Caco-2 (cell line): ENCODE data around the gene DHX57. TPM values are rescaled to one million over a fixed set of nuclear protein-coding genes. Genes with fewer than 3 reads are reported as not detected.

Experiments used
- BruUV-seq: library from RNA; stranded (reverse); fragments of 400-500 nt; replicated peaks from 2 replicates; lab custom pipeline; 2021; lab: Mats Ljungman, UMichigan
- CTCF ChIA-PET: fragments of 300-600 bp; sonication (Branson Sonifier 250); formaldehyde crosslinking; loops from one replicate; lab custom pipeline; 2022; ENCODE audit warnings: antibody characterized with exemption; lab: Charles Lee
- POLR2A ChIA-PET: fragments of 300-600 bp; sonication (Branson Sonifier 250); formaldehyde crosslinking; loops from one replicate; lab custom pipeline; 2022; ENCODE audit warnings: antibody characterized with exemption; lab: Charles Lee
- DNase-seq, 2 experiments: peaks; one replicate each; pipeline versions ENCODE4 v3.0.0 to v3.0.0-alpha.2; 2020 to 2022
- H3K27me3 ChIP-seq: replicated peaks from 2 replicates; pipeline ENCODE4 v1.6.0; 2011; ENCODE audit warnings: low read length; ENCODE audit not compliant: control insufficient read depth, insufficient read depth
- H3K36me3 ChIP-seq: 2 replicates; pipeline ENCODE4 v1.5.1; 2011; ENCODE audit warnings: low read length; ENCODE audit not compliant: control insufficient read depth, insufficient read depth
- H3K4me1 ChIP-seq: fragments of 250-450 bp; sonication (Bioruptor Pico); 2 replicates; pipeline ENCODE4 v1.5.1; 2020; ENCODE audit warnings: mild to moderate bottlenecking
- H3K4me3 ChIP-seq: 2 replicates; pipeline ENCODE4 v1.5.1; 2011; ENCODE audit warnings: low read depth, mild to moderate bottlenecking, control low read depth, low read length
- H3K9me3 ChIP-seq: fragments of 250-450 bp; sonication (Bioruptor Pico); 2 replicates; pipeline ENCODE4 v1.5.1; 2020; ENCODE audit warnings: mild to moderate bottlenecking, moderate library complexity
- H3K27ac Mint-ChIP-seq: one replicate; pipeline ENCODE4 v1.8.0; 2022; ENCODE audit warnings: mixed read lengths; ENCODE audit not compliant: unreplicated experiment
- H3K27me3 Mint-ChIP-seq: one replicate; pipeline ENCODE4 v1.8.0; 2022; ENCODE audit warnings: mixed read lengths; ENCODE audit not compliant: insufficient read depth, unreplicated experiment
- H3K36me3 Mint-ChIP-seq: one replicate; pipeline ENCODE4 v1.8.0; 2022; ENCODE audit warnings: mild to moderate bottlenecking, mixed read lengths; ENCODE audit not compliant: insufficient read depth, unreplicated experiment
- H3K4me1 Mint-ChIP-seq: one replicate; pipeline ENCODE4 v1.8.0; 2022; ENCODE audit warnings: low read depth, mixed read lengths; ENCODE audit not compliant: unreplicated experiment
- H3K4me3 Mint-ChIP-seq: one replicate; pipeline ENCODE4 v1.8.0; 2022; ENCODE audit warnings: mild to moderate bottlenecking, moderate library complexity, mixed read lengths; ENCODE audit not compliant: unreplicated experiment
- H3K9me3 Mint-ChIP-seq: one replicate; pipeline ENCODE4 v1.8.0; 2022; ENCODE audit warnings: mixed read lengths; ENCODE audit not compliant: unreplicated experiment
- CTCF ChIP-seq, 2 experiments: fragments of 200-600 bp in 1 of 2; IDR thresholded peaks; 1 replicate in 1 of 2; 2 replicates in 1 of 2; pipeline versions ENCODE4 v1.5.1 to v1.8.0; 2011 to 2022; ENCODE audit warnings: antibody characterized with exemption in 1 of 2, control low read depth in 1 of 2, inconsistent platforms in 1 of 2, low read depth in 1 of 2, low read length in 1 of 2, mild to moderate bottlenecking in 1 of 2, moderate library complexity in 1 of 2; ENCODE audit not compliant: insufficient read depth in 1 of 2, severe bottlenecking in 1 of 2, unreplicated experiment in 1 of 2
- intact Hi-C: fragments of 100-400 bp; cut with micrococcal nuclease; formaldehyde crosslinking; loops from one replicate; pipeline ENCODE4 v1.10.0; 2022; ENCODE audit not compliant: unreplicated experiment
- total RNA-seq: library from RNA; stranded (reverse); gene quantifications from 2 replicates; pipeline ENCODE4 v1.2.3, GENCODE V29; 2022

DHX57 gene
- total RNA-seq, 1 experiment from 2014 or later: 20.6 TPM

DNA sequence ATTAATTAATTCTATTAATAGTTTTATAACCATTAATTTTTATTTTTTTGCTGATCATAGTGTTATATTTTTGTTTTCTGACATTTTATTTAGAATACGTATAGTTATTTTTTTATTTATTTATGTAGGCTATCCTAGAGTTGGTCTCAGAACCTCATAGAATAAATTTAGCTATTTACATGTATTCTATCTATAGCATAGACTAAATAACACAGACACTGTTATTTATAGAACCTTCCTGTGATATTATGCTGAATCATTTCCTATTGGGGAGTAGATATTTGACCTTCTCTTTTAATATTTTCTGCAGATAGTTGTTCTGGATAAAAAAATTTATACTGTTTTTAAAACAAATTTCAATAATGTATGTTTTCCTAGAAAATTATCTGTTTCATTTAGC is 34.1 kb upstream of the DHX57 start:
- Mint-ChIP-seq H3K9me3 (no peaks in the 10 kb centered on the region), H3K4me3 (no peak overlapping the region), H3K27me3 (no peaks in the 10 kb centered on the region), H3K4me1 (no peaks in the 10 kb centered on the region), H3K27ac (no peak overlapping the region), H3K36me3 (no peaks in the 10 kb centered on the region)
- ChIA-PET POLR2A (no interaction called here), CTCF (no interaction called here)
- no peak for TF ChIP-seq CTCF (IDR thresholded peaks at IDR 0.05; ENCODE audit: insufficient read depth in 1 of 2, low read depth in 1 of 2, low read length in 1 of 2, severe bottlenecking in 1 of 2, unreplicated experiment in 1 of 2)
- no peak for DNase-seq
- no peak overlapping the region for H3K4me3 ChIP-seq
- no peaks in the 10 kb centered on the region for H3K9me3 ChIP-seq
- H3K4me1 ChIP-seq: no peaks in the 10 kb centered on the region
- no TSS peak for BruUV-seq
- H3K36me3 ChIP-seq: no peaks in the 10 kb centered on the region
- intact Hi-C loops: no loop called here
- no peaks in the 10 kb centered on the region for H3K27me3 ChIP-seq

DNA sequence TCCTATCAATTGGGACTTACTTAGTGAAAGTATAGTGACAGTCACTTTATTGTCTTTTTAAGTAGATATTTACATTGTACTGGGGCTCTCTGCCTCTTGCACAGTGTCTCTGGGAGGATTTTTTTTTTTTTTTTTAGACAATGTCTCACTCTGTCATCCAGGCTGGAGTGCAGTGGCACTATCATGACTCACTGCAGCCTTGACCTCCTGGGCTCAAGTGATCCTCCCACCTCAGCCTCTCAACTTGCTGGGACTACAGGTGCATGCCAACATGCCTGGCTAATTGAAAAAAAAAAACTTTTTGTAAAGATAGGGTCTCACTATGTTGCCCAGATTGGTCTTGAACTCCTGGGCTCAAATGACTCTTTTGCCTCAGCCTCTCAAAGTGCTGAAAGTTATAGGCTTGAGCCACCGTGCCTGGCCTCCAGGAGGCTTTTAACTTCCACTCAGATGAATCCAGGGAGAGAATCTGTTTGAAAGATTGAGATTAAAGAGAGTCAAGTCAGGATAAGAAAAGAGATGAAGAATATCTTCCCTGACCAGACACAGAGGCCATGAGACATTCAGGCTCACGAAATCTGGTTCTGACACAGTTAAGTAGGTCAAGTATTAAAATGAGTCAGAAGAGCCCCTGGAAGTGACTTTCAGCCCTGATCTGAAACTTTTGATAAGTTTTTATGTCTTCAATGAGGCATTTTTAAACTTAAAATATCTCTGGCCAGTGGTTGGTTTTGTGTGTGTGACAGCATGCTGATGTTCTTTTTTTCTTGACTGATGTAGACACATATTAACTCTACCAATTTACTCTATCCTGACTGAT is 32.2 kb upstream of the DHX57 start:
- Mint-ChIP-seq H3K27me3 (no peaks in the 10 kb centered on the region), H3K36me3 (no peaks in the 10 kb centered on the region), H3K4me3 (no peak overlapping the region), H3K27ac (no peak overlapping the region), H3K9me3 (no peaks in the 10 kb centered on the region), H3K4me1 (no peaks in the 10 kb centered on the region)
- BruUV-seq: no TSS peak
- no peaks in the 10 kb centered on the region for H3K36me3 ChIP-seq
- DNase-seq: no peak
- H3K4me3 ChIP-seq: no peak overlapping the region
- intact Hi-C loops: no loop called here
- H3K9me3 ChIP-seq: no peaks in the 10 kb centered on the region
- POLR2A ChIA-PET: no interaction called here
- H3K4me1 ChIP-seq: no peaks in the 10 kb centered on the region
- TF ChIP-seq CTCF (IDR thresholded peaks at IDR 0.05; ENCODE audit: insufficient read depth in 1 of 2, low read depth in 1 of 2, low read length in 1 of 2, severe bottlenecking in 1 of 2, unreplicated experiment in 1 of 2): no peak
- no peaks in the 10 kb centered on the region for H3K27me3 ChIP-seq
- CTCF ChIA-PET: no interaction called here

DNA sequence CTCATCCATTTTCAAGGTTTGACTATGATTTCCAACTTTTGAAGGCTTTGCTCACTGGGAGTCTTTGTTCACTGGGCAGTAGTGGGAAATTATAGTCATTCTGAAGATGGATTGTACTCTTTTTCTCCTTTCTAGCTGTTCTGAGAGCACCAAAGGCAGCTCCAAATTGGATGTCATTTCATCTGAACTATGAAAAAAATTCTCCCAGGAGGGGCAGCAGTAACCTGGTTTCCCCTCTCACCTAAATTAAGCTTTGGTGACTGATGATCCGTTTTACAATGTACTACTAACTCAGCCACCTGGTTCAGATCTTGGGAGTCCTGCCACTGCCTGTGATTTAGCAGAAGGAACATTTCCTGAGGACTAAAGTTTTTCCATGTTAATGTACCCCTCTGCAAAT is 31.5 kb upstream of the DHX57 start:
- Mint-ChIP-seq H3K9me3 (no peaks in the 10 kb centered on the region), H3K4me1 (no peaks in the 10 kb centered on the region), H3K4me3 (no peak overlapping the region), H3K27me3 (no peaks in the 10 kb centered on the region), H3K36me3 (no peaks in the 10 kb centered on the region), H3K27ac (no peak overlapping the region)
- no peak for TF ChIP-seq CTCF (IDR thresholded peaks at IDR 0.05; ENCODE audit: insufficient read depth in 1 of 2, low read depth in 1 of 2, low read length in 1 of 2, severe bottlenecking in 1 of 2, unreplicated experiment in 1 of 2)
- intact Hi-C loops: no loop called here
- no peaks in the 10 kb centered on the region for H3K9me3 ChIP-seq
- ChIA-PET POLR2A (no interaction called here), CTCF (no interaction called here)
- H3K27me3 ChIP-seq: no peaks in the 10 kb centered on the region
- H3K4me3 ChIP-seq: no peak overlapping the region
- no TSS peak for BruUV-seq
- no peaks in the 10 kb centered on the region for H3K4me1 ChIP-seq
- no peak for DNase-seq
- H3K36me3 ChIP-seq: no peaks in the 10 kb centered on the region
